Stimulated activated naive CD8-positive, alpha-beta T cell treated with anti-CD3 and anti-CD28 coated beads, Interleukin-15, Interleukin-2, amounts not matched to agents 100 ng/mL and 50 ng/mL, for 24 hours (primary cell): Measurements from ENCODE around the gene KLRF1.

Experiments used
- H3K27ac Mint-ChIP-seq: one replicate; pipeline ENCODE4 v1.8.0; 2021; ENCODE audit warnings: mild to moderate bottlenecking, mixed read lengths
- H3K27me3 Mint-ChIP-seq: one replicate; pipeline ENCODE4 v1.8.0; 2021; ENCODE audit warnings: mixed read lengths
- H3K36me3 Mint-ChIP-seq: one replicate; pipeline ENCODE4 v1.8.0; 2021; ENCODE audit warnings: low read depth, mixed read lengths
- H3K4me1 Mint-ChIP-seq: one replicate; pipeline ENCODE4 v1.8.0; 2021; ENCODE audit warnings: low read depth, mixed read lengths
- H3K4me3 Mint-ChIP-seq: one replicate; pipeline ENCODE4 v1.8.0; 2021; ENCODE audit warnings: mild to moderate bottlenecking, mixed read lengths
- H3K9me3 Mint-ChIP-seq: one replicate; pipeline ENCODE4 v1.8.0; 2021; ENCODE audit warnings: mixed read lengths

Gene KLRF1

GRCh38 chr12:9827209-9827888, at the start of gene KLRF1:
TSS of gene KLRF1 (plus strand) at chr12:9827481. CDS start at chr12:9827545, 64 bp downstream.
- Mint-ChIP-seq H3K36me3 (no peaks in the 10 kb centered on the region), H3K27me3 (peaks cover 6% of the 10 kb centered on the region), H3K4me1 (no peaks in the 10 kb centered on the region), H3K4me3 (peak within 1 kb of the TSS; percentile 52), H3K9me3 (no peaks in the 10 kb centered on the region), H3K27ac (no peak within 1 kb of the TSS)

DNA sequence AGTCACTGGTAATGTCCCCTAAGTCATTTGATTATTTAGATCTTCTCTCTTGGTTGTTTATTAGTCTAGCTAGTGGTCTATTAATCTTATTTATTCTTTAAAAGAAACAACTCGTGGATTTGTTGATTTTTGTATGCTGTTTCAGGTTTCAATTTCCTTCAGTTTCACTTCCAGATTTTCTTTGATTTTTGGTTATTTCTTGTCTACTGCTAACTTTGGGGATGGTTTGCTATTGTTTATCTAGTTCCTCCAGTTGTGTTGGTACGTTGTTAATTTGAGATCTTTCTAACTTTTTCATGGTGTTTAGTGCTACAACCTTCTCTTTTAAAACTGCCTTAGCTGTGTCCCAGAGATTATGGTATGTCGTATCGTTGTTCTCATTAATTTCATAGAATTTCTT, 48.1 kb upstream of the KLRF1 start:
- Mint-ChIP-seq H3K27me3 (no peaks in the 10 kb centered on the region), H3K9me3 (peaks cover 5% of the 10 kb centered on the region), H3K4me3 (no peak overlapping the region), H3K4me1 (peaks cover 79% of the 10 kb centered on the region), H3K36me3 (no peaks in the 10 kb centered on the region), H3K27ac (no peak overlapping the region)

DNA sequence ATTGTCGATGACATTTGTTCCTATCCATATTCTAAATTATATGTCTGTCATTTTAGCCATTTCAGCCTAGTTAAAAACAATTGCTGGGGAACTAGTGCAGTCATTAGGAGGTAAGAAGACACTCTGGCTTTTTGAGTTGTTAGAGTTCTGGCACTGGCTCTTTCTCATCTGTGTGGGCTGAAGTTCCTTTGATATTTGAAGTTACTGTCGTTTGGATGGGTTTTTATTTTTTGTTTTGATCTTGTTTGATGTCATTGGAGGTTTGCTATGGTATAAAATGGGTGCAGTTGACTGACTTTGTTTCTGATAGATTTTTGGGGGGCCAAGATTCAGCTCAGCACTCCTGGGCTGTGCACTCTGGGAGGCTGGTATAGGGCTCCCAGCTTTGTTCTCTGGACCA, 45.9 kb upstream of the KLRF1 start:
- Mint-ChIP-seq H3K36me3 (no peaks in the 10 kb centered on the region), H3K27ac (peak overlapping the region; percentile 2), H3K4me1 (peaks cover 67% of the 10 kb centered on the region), H3K9me3 (peaks cover 5% of the 10 kb centered on the region), H3K27me3 (no peaks in the 10 kb centered on the region), H3K4me3 (no peak overlapping the region)

GRCh38 chr12:9782547-9783382, 44.5 kb upstream of the KLRF1 start:
- Mint-ChIP-seq H3K27ac (peak overlapping the region; percentile 66), H3K4me3 (peak overlapping the region; percentile 14), H3K27me3 (no peaks in the 10 kb centered on the region), H3K9me3 (peaks cover 5% of the 10 kb centered on the region), H3K36me3 (no peaks in the 10 kb centered on the region), H3K4me1 (peaks cover 70% of the 10 kb centered on the region)

- peaks cover 5% of the 10 kb centered on the region for H3K9me3 Mint-ChIP-seq
- H3K27me3 Mint-ChIP-seq: no peaks in the 10 kb centered on the region
- H3K36me3 Mint-ChIP-seq: no peaks in the 10 kb centered on the region
- peaks cover 72% of the 10 kb centered on the region for H3K4me1 Mint-ChIP-seq
- no peak overlapping the region for H3K4me3 Mint-ChIP-seq
- H3K27ac Mint-ChIP-seq: no peak overlapping the region
These were observed 43.0 kb upstream of the KLRF1 start for GRCh38 chr12:9784326-9784725.

DNA sequence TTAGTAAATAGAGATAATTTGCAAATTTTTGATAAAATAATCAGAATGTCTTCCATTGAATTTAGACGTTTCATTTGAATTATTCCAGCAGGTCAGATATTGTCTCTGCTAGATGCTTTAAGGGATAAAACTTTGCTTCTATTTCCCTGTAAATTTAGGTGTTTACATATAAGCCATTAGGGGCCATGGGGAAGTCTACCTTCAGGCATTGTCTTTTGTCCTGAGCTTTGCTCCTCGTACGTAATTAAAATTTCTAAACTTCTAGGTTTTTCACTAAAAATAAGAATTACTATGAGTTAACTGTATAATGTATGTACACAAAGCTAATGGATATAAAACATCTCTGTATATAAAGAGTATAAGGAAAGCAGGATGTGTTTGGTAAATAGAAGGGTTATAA, 42.5 kb upstream of the KLRF1 start:
- H3K4me3 Mint-ChIP-seq: no peak overlapping the region
- H3K27ac Mint-ChIP-seq: no peak overlapping the region
- peaks cover 5% of the 10 kb centered on the region for H3K9me3 Mint-ChIP-seq
- H3K36me3 Mint-ChIP-seq: no peaks in the 10 kb centered on the region
- H3K4me1 Mint-ChIP-seq: peaks cover 67% of the 10 kb centered on the region
- no peaks in the 10 kb centered on the region for H3K27me3 Mint-ChIP-seq

GRCh38 chr12:9786726-9787717, 40.3 kb upstream of the KLRF1 start:
- Mint-ChIP-seq H3K9me3 (peaks cover 9% of the 10 kb centered on the region), H3K36me3 (peaks cover 4% of the 10 kb centered on the region), H3K4me3 (peak overlapping the region; percentile 81), H3K27ac (peak overlapping the region; percentile 52), H3K27me3 (no peaks in the 10 kb centered on the region), H3K4me1 (peaks cover 64% of the 10 kb centered on the region)

DNA sequence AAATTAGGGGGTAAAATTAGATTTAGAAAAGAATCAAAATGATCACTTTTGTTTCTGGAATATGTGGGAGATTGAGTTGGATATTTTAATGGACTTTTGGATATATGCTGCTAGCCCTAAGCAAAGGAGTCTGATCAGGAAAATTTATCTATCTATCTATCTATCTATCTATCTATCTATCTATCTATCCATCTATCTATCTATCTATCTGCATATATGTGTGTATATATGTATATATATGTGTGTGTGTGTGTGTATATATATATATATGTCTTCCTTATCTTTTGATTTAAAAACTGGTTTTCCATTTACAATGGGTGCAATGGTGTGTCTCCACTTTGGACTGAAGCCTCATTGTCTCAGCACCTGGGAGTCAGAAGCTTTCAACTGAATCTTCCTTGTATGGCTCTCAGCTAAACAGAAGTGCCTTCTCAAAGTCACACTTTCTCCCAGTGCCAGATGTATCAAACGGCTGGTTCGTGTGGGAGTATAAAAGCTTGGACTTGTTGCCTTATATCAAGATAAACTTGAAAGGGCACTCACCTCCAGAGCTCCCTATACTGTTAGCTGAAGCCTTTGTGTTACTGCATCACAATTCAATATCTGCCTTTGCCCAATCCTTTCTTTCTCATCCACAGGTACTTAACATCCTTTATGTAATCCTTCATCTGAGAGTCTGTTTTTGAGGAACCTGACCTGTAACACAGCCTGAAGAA, 34.9 kb upstream of the KLRF1 start:
- H3K9me3 Mint-ChIP-seq: peaks cover 4% of the 10 kb centered on the region
- peak overlapping the region; percentile 93 for H3K27ac Mint-ChIP-seq
- no peaks in the 10 kb centered on the region for H3K27me3 Mint-ChIP-seq
- peaks cover 4% of the 10 kb centered on the region for H3K36me3 Mint-ChIP-seq
- peaks cover 82% of the 10 kb centered on the region for H3K4me1 Mint-ChIP-seq
- peak overlapping the region; percentile 81 for H3K4me3 Mint-ChIP-seq

DNA sequence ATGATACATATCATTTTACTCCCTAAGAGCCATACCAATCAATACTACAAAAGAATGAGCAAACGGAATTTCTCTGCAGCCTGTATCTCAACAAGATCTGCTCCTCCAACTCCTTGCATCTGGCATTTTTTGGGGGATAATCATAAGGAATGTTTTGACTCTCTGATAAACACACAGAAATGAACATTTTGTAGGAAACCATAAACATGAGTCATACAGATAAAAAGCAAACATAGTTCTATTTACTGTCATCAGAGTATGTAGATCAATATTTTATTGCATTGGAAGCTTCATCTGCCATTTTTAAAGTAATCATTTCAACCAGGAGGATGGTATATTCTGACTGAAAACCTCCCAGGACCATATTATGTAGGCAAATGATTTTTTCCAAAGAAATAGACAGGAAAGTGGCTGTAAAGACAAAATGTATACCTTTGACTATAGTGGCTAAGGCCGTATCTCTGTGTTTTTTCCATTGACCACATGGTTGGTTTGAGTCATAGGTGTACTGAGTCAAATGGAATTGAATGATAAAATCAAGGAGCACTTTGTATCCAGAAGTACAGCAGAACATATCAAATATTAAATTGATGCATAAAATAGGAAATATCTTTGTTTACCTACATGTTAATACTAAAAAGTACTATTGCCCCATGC, 34.2 kb upstream of the KLRF1 start:
- peaks cover 4% of the 10 kb centered on the region for H3K36me3 Mint-ChIP-seq
- peaks cover 4% of the 10 kb centered on the region for H3K9me3 Mint-ChIP-seq
- peak overlapping the region; percentile 93 for H3K27ac Mint-ChIP-seq
- peak overlapping the region; percentile 81 for H3K4me3 Mint-ChIP-seq
- H3K27me3 Mint-ChIP-seq: no peaks in the 10 kb centered on the region
- peaks cover 82% of the 10 kb centered on the region for H3K4me1 Mint-ChIP-seq

GRCh38 chr12:9793779-9794395, 33.4 kb upstream of the KLRF1 start:
- Mint-ChIP-seq H3K27me3 (no peaks in the 10 kb centered on the region), H3K27ac (peak overlapping the region; percentile 93), H3K4me3 (peak overlapping the region; percentile 81), H3K4me1 (peaks cover 80% of the 10 kb centered on the region), H3K36me3 (peaks cover 4% of the 10 kb centered on the region), H3K9me3 (peaks cover 4% of the 10 kb centered on the region)

- Mint-ChIP-seq H3K27ac (peak overlapping the region; percentile 93), H3K36me3 (peaks cover 4% of the 10 kb centered on the region), H3K27me3 (no peaks in the 10 kb centered on the region), H3K4me3 (peak overlapping the region; percentile 81), H3K4me1 (peaks cover 80% of the 10 kb centered on the region), H3K9me3 (peaks cover 4% of the 10 kb centered on the region)
These were observed 32.7 kb upstream of the KLRF1 start for GRCh38 chr12:9794484-9795093.

DNA sequence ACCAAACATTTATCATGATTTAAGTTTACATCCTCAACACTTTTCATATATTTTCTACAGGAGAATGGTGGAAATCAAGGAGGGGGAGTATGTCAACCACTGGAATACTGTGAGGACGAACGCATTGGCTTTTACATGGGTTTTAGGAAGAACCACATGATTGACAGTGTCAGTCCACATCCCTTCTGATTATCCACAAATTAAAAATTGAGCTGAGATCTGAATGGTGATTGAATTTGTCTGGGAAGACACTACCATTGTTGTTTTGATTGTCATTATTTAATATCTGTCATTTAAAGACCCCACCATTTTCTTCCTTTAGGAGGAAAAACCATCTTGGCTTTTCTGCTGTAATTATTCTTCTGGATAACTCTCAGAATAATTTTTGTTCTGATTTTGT, 31.3 kb upstream of the KLRF1 start:
- Mint-ChIP-seq H3K4me3 (peak overlapping the region; percentile 81), H3K27ac (peak overlapping the region; percentile 93), H3K27me3 (no peaks in the 10 kb centered on the region), H3K4me1 (peaks cover 73% of the 10 kb centered on the region), H3K36me3 (no peaks in the 10 kb centered on the region), H3K9me3 (no peaks in the 10 kb centered on the region)

GRCh38 chr12:9796346-9796745, 30.9 kb upstream of the KLRF1 start:
- peak overlapping the region; percentile 81 for H3K4me3 Mint-ChIP-seq

More at GRCh38 chr12:9796346-9796745, 30.9 kb upstream of the KLRF1 start:
- Mint-ChIP-seq H3K9me3 (no peaks in the 10 kb centered on the region), H3K36me3 (no peaks in the 10 kb centered on the region), H3K27ac (peak overlapping the region; percentile 93), H3K4me1 (peaks cover 69% of the 10 kb centered on the region), H3K27me3 (no peaks in the 10 kb centered on the region)
